GM18873 (cell line): ENCODE results near the gene SRP9.
"Not testable (repeated sequence)": the region's sequence is repeated elsewhere in the genome, so short reads cannot be mapped to it uniquely, and the experiment has no call there.

ENCODE experiments used
- ATAC-seq: cut with Tn5 transposase; IDR thresholded peaks from one replicate; pipeline ENCODE4 v1.9.1; 2021; ENCODE audit warnings: mild to moderate bottlenecking, moderate library complexity, moderate number of reproducible peaks; ENCODE audit not compliant: unreplicated experiment, low FRiP score

The SRP9 gene

DNA sequence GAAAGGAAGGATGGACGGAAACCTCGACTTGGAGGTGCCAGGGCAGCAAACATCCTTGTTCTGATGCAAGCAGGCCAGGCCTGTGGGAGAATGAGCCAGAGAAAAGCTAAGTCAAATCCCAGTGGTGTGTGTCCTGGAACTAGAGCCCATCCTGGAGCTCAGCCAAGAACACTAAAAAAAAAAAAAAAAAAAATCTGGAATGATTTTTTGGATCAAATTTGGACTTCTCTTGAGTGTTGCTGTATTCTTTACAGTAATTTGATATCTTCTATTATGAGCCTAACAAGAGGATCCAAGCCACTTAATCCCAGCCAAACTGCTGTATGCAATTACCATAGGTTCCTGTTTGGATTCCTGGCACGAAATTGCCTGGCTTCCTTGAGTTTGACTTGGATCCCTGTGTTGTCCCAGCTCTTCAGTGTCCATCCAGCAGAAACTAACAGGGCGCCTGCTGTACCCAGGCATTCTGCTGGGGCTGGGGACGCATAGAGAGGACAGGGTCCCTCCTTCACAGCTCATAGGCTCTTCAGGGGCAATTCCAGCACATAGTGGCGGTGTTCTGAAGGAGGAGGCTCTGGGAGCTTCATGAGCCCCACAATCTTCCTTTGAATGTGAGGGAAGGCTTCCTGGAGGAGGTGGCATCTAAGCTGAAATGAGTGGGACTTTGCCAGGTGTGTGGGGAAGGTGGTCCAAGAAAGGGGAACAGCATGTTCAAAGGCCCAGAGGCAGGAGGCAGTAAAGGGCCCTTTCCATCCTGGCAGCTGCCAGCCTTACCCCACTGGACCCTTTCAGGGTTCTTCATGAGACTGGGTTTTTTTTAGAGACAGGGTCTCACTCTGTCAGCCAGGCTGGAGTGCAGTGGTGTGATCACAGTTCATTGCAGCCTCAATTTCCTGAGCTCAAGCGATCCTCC is 57.0 kb downstream of the SRP9 start:
- no peak for ATAC-seq

DNA sequence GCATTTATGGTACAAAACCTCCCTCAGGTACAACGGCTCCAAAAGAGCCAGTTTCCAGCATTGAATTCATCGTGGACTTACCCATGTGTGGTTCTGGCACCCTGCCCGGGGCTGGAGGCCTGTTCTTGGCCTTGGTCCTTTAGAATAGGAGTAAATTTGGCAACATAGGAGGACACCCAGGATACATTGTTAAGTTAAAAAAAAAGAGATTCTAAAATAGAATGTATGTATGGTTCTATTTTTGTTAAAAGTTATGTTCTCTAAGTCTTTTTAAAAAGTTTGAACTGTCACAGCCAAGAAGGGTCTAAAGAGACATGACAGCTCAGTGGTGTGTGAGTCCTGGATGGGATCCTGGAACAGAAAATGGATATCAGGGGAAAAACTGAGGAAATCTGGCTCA is 58.2 kb downstream of the SRP9 start:
- ATAC-seq = no peak

DNA sequence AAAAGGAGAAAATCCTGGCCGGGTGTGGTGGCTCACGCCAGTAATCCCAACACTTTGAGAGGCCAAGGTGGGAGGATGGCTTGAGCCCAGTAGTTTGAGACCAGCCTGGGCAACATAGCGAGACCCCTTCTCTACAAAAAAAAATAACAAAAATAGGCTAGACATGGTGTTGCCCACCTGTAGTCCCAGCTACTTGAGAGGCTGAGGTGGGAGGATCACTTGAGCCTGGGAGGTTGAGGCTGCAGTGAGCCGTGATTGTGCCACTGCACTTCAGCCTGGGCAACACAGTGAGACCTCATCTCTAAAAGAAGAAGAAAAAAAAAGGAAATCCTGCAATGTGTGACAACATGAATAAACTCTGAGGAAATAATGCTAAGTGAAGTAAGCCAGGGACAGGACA is 58.7 kb downstream of the SRP9 start:
- ATAC-seq = not testable (repeated sequence)

DNA sequence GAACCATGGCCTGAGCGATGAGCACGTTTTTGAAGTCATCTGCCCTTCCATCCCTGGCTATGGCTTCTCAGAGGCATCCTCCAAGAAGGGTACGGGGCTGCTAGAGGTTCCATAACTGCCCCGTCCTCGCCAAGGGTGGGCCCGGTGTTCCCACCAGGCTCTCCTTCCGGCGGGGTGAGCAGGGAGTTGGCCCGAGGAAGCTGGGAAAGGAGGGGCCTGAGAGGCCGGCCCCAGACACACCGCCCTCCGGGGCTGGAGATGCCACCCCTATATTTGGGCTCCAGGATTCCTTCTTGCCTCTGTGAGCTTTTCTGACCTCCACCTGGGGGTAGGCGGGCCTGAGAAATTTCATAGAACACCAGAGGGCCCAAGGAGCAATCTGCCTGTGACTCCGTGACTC is 61.2 kb downstream of the SRP9 start:
- ATAC-seq = no peak
